Right atrium auricular region (tissue), 2 donors: ENCODE measurements around the gene DHDDS. TPM values are rescaled to one million over a fixed set of nuclear protein-coding genes. Genes with fewer than 3 reads are reported as not detected.

Experiments
- DNase-seq: peaks from one replicate; pipeline ENCODE4 v3.0.0-alpha.2; 2019; ENCODE audit warnings: low spot score
- H3K27ac ChIP-seq, 2 donors: fragments of 200-600 bp; sonication (generic); 1 replicate in 1 of 2; 2 replicates in 1 of 2; pipeline ENCODE4 v1.5.1; 2016 to 2019
- H3K27me3 ChIP-seq, 2 donors: fragments of 200-600 bp; sonication (generic); one replicate each; pipeline versions ENCODE4 v1.5.1 to v1.6.0; 2017 to 2019
- H3K36me3 ChIP-seq: fragments of 200-600 bp; sonication (generic); one replicate; pipeline ENCODE4 v1.5.1; 2016
- H3K4me1 ChIP-seq, 2 donors: fragments of 200-600 bp; sonication (generic); one replicate each; pipeline versions ENCODE4 v1.5.1 to v1.6.0; 2017 to 2019
- H3K4me3 ChIP-seq, 2 donors: fragments of 200-600 bp; sonication (generic); 1 replicate in 1 of 2; 2 replicates in 1 of 2; pipeline ENCODE4 v1.5.1; 2017 to 2019; ENCODE audit warnings: mild to moderate bottlenecking in 1 of 2, moderate library complexity in 1 of 2
- H3K9me3 ChIP-seq, 2 donors: fragments of 200-600 bp; sonication (generic); one replicate each; pipeline ENCODE4 v1.5.1; 2019
- total RNA-seq, 2 donors: library from RNA; depleted of rRNA; stranded (reverse); fragments of >200 nt; gene quantifications; one replicate each; pipeline ENCODE4 v1.1.0, GENCODE V29; 2016
- TF ChIP-seq, protein P1 (sequence below), 2 donors: fragments of 200-600 bp; sonication (generic); IDR thresholded peaks; one replicate each; pipeline ENCODE4 v1.5.1; 2019; ENCODE audit warnings: antibody characterized with exemption in 2 of 2

DHDDS gene
- total RNA-seq, 2 donors from 2014 or later = 24.2 to 33.3 TPM

DNA sequence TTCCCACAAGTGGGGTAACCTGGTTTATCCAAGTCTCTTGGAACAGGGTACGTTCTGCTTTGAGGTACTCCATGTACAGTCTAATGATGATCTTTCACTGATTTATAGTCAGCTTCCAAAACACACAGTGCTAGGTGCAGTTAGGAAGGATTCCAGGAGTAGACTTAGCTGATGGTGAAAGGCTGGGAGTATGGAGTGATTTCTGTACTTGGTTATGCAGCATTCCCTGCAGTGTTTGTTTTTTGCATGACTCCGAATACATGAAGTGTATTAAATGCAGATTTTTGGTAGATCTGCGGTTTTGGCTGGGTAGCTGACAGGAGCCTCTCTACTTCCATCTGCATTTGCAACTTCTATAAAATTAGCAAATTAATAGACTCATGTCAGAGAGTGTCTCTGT, 43.9 kb downstream of the DHDDS start:
- H3K27ac ChIP-seq = no peak overlapping the region
- no peak overlapping the region for H3K4me3 ChIP-seq
- TF ChIP-seq, protein P1, sequence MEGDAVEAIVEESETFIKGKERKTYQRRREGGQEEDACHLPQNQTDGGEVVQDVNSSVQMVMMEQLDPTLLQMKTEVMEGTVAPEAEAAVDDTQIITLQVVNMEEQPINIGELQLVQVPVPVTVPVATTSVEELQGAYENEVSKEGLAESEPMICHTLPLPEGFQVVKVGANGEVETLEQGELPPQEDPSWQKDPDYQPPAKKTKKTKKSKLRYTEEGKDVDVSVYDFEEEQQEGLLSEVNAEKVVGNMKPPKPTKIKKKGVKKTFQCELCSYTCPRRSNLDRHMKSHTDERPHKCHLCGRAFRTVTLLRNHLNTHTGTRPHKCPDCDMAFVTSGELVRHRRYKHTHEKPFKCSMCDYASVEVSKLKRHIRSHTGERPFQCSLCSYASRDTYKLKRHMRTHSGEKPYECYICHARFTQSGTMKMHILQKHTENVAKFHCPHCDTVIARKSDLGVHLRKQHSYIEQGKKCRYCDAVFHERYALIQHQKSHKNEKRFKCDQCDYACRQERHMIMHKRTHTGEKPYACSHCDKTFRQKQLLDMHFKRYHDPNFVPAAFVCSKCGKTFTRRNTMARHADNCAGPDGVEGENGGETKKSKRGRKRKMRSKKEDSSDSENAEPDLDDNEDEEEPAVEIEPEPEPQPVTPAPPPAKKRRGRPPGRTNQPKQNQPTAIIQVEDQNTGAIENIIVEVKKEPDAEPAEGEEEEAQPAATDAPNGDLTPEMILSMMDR (IDR thresholded peaks at IDR 0.05) = no peak
- H3K4me1 ChIP-seq = peaks cover 0 to 22% of the 10 kb centered on the region in 2 donors
- H3K27me3 ChIP-seq = no peaks in the 10 kb centered on the region
- peaks cover 45% of the 10 kb centered on the region for H3K36me3 ChIP-seq
- no peaks in the 10 kb centered on the region for H3K9me3 ChIP-seq
- no peak for DNase-seq

DNA sequence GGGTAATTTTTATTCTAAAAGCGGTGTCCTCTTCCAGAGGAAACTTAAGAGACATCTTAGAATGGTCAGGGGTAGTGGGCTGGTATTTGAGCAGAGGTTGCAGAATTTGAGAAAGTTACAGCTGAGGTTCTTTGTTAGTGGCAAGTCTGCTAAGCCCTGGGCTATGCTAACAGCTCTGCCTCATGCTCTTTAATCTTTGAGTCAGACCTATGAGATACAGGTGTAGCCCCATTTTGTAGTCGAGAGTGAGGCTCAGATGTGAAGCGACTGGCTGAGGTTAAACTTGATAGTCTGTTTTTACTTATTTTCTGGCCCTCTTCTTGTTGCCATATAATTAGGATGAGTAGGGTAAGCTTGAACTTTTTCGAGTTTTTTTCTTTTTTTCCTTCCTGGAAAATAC, 44.8 kb downstream of the DHDDS start:
- H3K4me1 ChIP-seq = peaks cover 0 to 12% of the 10 kb centered on the region in 2 donors
- H3K9me3 ChIP-seq = no peaks in the 10 kb centered on the region
- H3K4me3 ChIP-seq = no peak overlapping the region
- no peaks in the 10 kb centered on the region for H3K27me3 ChIP-seq
- TF ChIP-seq, protein P1 (IDR thresholded peaks at IDR 0.05) = no peak
- no peak for DNase-seq
- peaks cover 45% of the 10 kb centered on the region for H3K36me3 ChIP-seq
- H3K27ac ChIP-seq = no peak overlapping the region

DNA sequence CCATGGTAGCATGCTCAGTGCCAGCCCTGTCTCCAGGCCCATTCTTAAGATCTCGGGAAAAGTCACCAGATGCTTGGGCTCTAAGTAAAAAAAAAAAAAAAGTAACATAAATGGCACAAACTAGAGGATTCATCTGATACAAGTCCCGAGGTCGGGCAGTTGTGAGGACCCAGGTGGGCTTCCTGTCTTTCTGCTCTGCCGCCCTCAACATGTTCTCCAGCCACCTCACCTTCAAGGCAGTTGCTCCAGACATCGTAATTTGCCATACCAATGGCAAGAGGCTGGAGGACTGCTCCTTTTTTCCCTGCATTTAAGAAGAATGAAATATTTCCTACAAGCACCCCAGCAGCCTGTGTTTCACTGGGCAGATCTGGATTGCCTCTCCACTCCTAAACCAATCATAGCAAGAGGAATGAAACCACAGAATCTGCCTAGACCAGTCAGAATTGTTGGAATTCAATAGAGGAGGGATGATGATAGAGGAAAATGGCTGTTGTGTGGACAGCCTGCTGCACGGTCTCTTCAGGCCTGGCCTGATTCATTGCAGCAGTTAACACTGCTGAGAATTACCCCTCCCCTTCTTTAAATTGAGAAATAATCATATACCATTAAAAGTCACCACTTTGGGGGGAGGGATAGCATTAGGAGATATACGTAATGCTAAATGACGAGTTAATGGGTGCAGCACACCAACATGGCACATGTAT, 45.5 kb downstream of the DHDDS start:
- no peak overlapping the region for H3K4me3 ChIP-seq
- no peak for DNase-seq
- no peaks in the 10 kb centered on the region for H3K9me3 ChIP-seq
- peaks cover 45% of the 10 kb centered on the region for H3K36me3 ChIP-seq
- no peaks in the 10 kb centered on the region for H3K27me3 ChIP-seq
- TF ChIP-seq, protein P1 (IDR thresholded peaks at IDR 0.05) = no peak
- peaks cover 0 to 10% of the 10 kb centered on the region in 2 donors for H3K4me1 ChIP-seq
- no peak overlapping the region for H3K27ac ChIP-seq

DNA sequence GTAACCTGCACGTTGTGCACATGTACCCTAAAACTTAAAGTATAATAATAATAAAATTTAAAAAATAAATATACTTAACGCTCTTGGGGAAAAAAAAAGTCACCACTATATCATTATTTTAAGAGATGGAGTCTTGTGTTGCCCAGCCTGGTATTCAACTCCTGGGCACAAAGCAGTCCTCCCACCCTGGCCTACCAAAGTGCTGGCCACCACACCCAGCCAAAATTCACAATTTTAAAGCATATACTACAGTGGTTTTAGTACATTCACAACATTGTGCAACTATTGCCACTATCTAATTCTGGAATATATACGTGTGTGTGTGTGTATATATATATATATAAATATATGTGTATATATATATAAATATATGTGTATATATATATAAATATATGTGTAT, 46.0 kb downstream of the DHDDS start:
- Histone ChIP-seq H3K4me1 (peaks cover 0 to 10% of the 10 kb centered on the region in 2 donors), H3K4me3 (no peak overlapping the region), H3K36me3 (peaks cover 45% of the 10 kb centered on the region), H3K9me3 (no peaks in the 10 kb centered on the region), H3K27ac (no peak overlapping the region), H3K27me3 (no peaks in the 10 kb centered on the region)
- TF ChIP-seq, protein P1 (IDR thresholded peaks at IDR 0.05) = no peak
- no peak for DNase-seq

DNA sequence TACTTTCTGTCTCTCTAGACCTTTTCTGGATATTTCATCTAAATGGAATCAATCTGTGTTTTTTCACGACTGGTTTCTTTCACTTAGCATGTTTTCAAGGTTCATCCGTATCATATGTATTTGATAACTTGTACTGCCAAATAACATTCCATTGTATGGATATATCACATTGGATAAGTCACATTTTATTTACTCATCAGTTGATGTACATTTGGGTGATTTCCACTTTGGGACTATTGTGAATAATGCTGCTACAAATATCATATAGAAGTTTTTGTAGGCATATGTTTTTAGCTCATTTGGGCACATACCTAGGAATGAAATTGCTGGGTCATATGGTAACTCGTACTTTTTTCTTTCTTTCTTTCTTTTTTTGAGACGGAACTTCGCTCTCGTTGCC, 46.9 kb downstream of the DHDDS start:
- Histone ChIP-seq H3K27ac (no peak overlapping the region), H3K4me3 (no peak overlapping the region), H3K4me1 (peaks cover 0 to 2% of the 10 kb centered on the region in 2 donors), H3K36me3 (peaks cover 40% of the 10 kb centered on the region), H3K27me3 (no peaks in the 10 kb centered on the region), H3K9me3 (no peaks in the 10 kb centered on the region)
- no peak for DNase-seq
- TF ChIP-seq, protein P1 (IDR thresholded peaks at IDR 0.05) = no peak

DNA sequence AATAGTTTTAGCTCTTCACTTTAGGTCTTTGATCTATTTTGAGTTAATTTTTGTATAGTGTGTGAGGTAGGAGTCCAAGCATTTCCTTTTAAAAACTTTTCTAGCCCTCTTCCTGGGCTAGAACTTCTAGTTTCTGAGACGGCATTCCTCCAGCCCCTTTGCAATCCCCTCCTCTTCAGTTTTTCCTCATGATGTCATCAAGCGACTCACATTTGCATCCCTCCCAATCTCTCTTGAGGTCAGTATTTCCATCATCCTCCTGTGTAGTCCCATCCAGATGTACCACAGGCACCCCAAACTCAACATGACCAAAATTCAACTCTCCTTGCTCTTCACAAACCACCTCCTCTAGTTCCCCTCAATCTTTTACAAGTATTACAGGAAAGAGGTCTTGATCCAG, 50.8 kb downstream of the DHDDS start:
- H3K4me1 ChIP-seq = no peaks in the 10 kb centered on the region
- TF ChIP-seq, protein P1 (IDR thresholded peaks at IDR 0.05) = no peak
- H3K9me3 ChIP-seq = no peaks in the 10 kb centered on the region
- H3K4me3 ChIP-seq = no peak overlapping the region
- no peak overlapping the region for H3K27ac ChIP-seq
- no peaks in the 10 kb centered on the region for H3K27me3 ChIP-seq
- peaks cover 7% of the 10 kb centered on the region for H3K36me3 ChIP-seq
- DNase-seq = no peak
